T-helper 22 cell (primary cell): ENCODE data around the gene LYZL1.
"Not testable (repeated sequence)": the region's sequence is repeated elsewhere in the genome, so short reads cannot be mapped to it uniquely, and the experiment has no call there.

Experiments used
- DNase-seq: peaks from one replicate; pipeline ENCODE4 v3.0.0-alpha.2; 2020; ENCODE audit warnings: low read depth

The LYZL1 gene

GRCh38 chr10:29308142-29308541 is 19.3 kb downstream of the LYZL1 start:
- DNase-seq: not testable (repeated sequence)

- DNase-seq: no peak
Observed at GRCh38 chr10:29309465-29309864, 20.6 kb downstream of the LYZL1 start.

GRCh38 chr10:29310463-29310862 is 21.6 kb downstream of the LYZL1 start:
- not testable (repeated sequence) for DNase-seq

GRCh38 chr10:29313071-29313470 is 24.2 kb downstream of the LYZL1 start:
- no peak for DNase-seq

GRCh38 chr10:29314726-29315125 is 25.9 kb downstream of the LYZL1 start:
- no peak for DNase-seq

- DNase-seq: no peak
Observed at GRCh38 chr10:29315814-29316213, 26.9 kb downstream of the LYZL1 start.

- no peak for DNase-seq
Observed at GRCh38 chr10:29316308-29317026, 27.6 kb downstream of the LYZL1 start.

- DNase-seq: no peak
Observed at GRCh38 chr10:29317027-29317420, 28.2 kb downstream of the LYZL1 start.

- no peak for DNase-seq
Observed at GRCh38 chr10:29317423-29318021, 28.7 kb downstream of the LYZL1 start.

GRCh38 chr10:29318141-29319071 is 29.5 kb downstream of the LYZL1 start:
- not testable (repeated sequence) for DNase-seq

- no peak for DNase-seq
Observed at GRCh38 chr10:29319205-29319781, 30.4 kb downstream of the LYZL1 start.

- not testable (repeated sequence) for DNase-seq
Observed at GRCh38 chr10:29320680-29321121, 31.8 kb downstream of the LYZL1 start.

- DNase-seq: no peak
Observed at GRCh38 chr10:29321656-29322055, 32.8 kb downstream of the LYZL1 start.

- no peak for DNase-seq
Observed at GRCh38 chr10:29322918-29323317, 34.0 kb downstream of the LYZL1 start.

GRCh38 chr10:29323367-29323766 is 34.5 kb downstream of the LYZL1 start:
- no peak for DNase-seq

- no peak for DNase-seq
Observed at GRCh38 chr10:29324220-29324841, 35.5 kb downstream of the LYZL1 start.

- DNase-seq: no peak
Observed at GRCh38 chr10:29326299-29326698, 37.4 kb downstream of the LYZL1 start.

GRCh38 chr10:29326886-29327745 is 38.2 kb downstream of the LYZL1 start:
- no peak for DNase-seq

GRCh38 chr10:29327746-29328102 is 38.9 kb downstream of the LYZL1 start:
- no peak for DNase-seq

- DNase-seq: no peak
Observed at GRCh38 chr10:29328983-29329382, 40.1 kb downstream of the LYZL1 start.

GRCh38 chr10:29329420-29329819 is 40.5 kb downstream of the LYZL1 start:
- DNase-seq: no peak
